HUES6 (cell line): ENCODE measurements around the gene B4GALT2.

Source experiments
- H3K27ac ChIP-seq: 2 replicates; pipeline ENCODE4 v1.7.0; 2013; ENCODE audit warnings: low read depth, mild to moderate bottlenecking, low read length, inconsistent platforms
- H3K27me3 ChIP-seq: 2 replicates; pipeline ENCODE4 v1.6.1; 2013; ENCODE audit warnings: low read length; ENCODE audit not compliant: control insufficient read depth, insufficient read depth
- H3K36me3 ChIP-seq: 2 replicates; pipeline ENCODE4 v1.6.1; 2013; ENCODE audit warnings: low read length; ENCODE audit not compliant: control insufficient read depth, insufficient read depth
- H3K4me1 ChIP-seq: 2 replicates; pipeline ENCODE4 v1.6.1; 2013; ENCODE audit warnings: low read length; ENCODE audit not compliant: control insufficient read depth, insufficient read depth
- H3K4me3 ChIP-seq: 2 replicates; pipeline ENCODE4 v1.5.1; 2013; ENCODE audit warnings: low read depth, low read length
- H3K9ac ChIP-seq: one replicate; pipeline ENCODE4 v1.6.1; 2013; ENCODE audit warnings: mild to moderate bottlenecking, low read length
- H3K9me3 ChIP-seq: 2 replicates; pipeline ENCODE4 v1.6.1; 2013; ENCODE audit warnings: low read depth, low read length; ENCODE audit not compliant: control insufficient read depth, insufficient read depth

The B4GALT2 gene

DNA sequence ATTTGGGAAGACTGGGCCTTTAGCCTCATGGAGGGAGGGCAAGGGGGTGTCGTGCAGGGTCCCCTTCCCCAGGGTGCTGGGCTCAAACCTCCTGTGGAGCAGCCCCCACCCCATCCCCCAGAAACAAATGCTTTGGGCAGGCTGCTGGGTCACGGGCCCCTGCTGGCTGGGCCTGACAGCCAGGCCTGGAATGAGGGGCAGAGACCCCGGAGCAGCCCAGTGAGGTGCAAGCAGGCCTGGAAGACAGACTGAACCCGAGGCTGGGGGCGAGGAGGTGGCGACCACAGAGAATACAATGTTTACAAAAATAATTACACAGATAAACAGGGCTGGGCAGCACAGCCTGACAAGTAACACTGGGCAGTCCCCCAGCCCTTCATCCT is 17.7 kb downstream of the B4GALT2 start:
- peaks cover 19% of the 10 kb centered on the region; the same call in 1 of the 2 replicates for H3K36me3 ChIP-seq
- H3K4me1 ChIP-seq, result peaks cover 19% of the 10 kb centered on the region
- H3K4me3 ChIP-seq, result no peak overlapping the region
- no peaks in the 10 kb centered on the region for H3K27me3 ChIP-seq
- no peaks in the 10 kb centered on the region for H3K9me3 ChIP-seq
- no peak overlapping the region for H3K27ac ChIP-seq
- no peak overlapping the region for H3K9ac ChIP-seq

DNA sequence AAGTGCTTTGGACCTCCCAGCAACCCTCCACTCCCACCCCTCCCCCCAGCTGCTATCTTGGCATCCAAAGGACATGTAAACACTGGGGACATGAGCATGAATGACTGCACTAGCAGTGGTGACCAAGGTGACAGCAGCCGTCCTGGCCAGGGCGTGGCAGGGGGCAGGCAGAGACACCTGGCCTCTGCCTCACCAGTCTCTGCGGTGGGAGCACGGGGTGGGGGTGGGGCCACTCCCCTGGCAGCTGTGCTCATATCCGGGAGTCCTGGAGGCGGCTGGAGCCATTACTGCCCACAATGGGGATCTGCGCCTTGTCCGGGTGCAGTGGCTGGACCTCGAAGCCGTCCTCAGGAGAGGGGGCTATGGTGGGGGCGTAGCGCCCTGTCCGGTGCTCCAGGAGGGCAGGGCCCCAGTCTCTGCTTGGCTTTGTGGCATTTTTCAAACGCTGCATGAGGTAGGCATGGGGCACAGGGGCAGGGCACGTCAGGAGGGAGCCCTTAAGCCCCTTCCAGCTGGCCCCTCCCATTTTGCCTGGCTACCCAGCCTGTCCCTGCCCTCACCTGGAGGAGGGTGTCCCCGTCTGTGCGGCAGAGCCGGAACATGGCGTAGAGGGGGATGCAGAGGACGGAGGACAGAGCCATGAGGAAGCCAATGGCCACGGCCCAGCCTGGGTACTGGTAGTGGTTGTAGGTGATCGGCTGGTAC is 18.4 kb downstream of the B4GALT2 start:
- no peak overlapping the region for H3K27ac ChIP-seq
- no peaks in the 10 kb centered on the region for H3K27me3 ChIP-seq
- H3K9ac ChIP-seq, result no peak overlapping the region
- H3K4me1 ChIP-seq, result peaks cover 18% of the 10 kb centered on the region
- H3K36me3 ChIP-seq, result peaks cover 22% of the 10 kb centered on the region; the same call in 1 of the 2 replicates
- no peaks in the 10 kb centered on the region for H3K9me3 ChIP-seq
- no peak overlapping the region for H3K4me3 ChIP-seq

DNA sequence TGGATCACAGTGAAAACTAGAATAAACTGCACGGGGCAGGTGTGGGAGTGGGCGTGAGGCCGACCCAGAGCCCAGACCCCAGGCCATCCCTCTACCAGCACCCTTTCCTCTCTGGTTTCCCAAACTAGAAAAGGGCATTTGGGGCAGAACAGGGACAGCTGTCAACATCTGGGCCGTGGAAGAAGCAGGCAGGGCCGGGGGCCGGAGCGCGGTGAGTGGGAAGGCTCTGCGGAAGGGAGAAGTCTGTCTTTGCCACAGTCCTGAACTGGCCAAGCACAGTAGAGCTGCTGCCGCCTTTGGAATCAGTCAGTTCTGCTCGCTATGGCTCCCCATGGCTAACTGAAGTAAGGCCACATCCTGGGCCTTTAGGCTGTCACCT is 19.0 kb downstream of the B4GALT2 start:
- H3K9me3 ChIP-seq, result no peaks in the 10 kb centered on the region
- H3K4me1 ChIP-seq, result peaks cover 13% of the 10 kb centered on the region; the same call in 1 of the 2 replicates
- H3K27ac ChIP-seq, result no peak overlapping the region
- H3K4me3 ChIP-seq, result no peak overlapping the region
- peaks cover 22% of the 10 kb centered on the region; the same call in 1 of the 2 replicates for H3K36me3 ChIP-seq
- H3K27me3 ChIP-seq, result no peaks in the 10 kb centered on the region
- H3K9ac ChIP-seq, result no peak overlapping the region

DNA sequence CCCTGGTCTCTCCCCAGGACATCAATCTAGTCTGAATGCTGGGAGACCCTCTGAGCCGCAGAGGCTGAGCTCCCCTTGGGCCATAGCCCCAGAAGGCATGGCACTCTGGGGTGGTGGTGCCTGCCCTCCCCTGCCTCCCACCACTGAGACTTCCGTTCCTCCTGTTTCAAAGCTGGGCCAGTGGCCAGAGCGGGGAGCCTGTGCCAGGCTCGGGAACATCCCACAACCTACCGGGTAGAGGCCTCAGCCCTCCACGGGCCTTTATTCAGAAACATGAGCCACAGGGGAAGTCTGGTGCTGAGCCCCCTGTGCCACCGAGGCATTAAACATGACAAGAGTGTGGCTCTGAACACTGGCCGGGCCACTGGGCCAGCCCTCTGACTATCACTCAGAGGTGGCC is 20.4 kb downstream of the B4GALT2 start:
- Histone ChIP-seq H3K36me3 (peaks cover 22% of the 10 kb centered on the region; the same call in 1 of the 2 replicates), H3K9me3 (no peaks in the 10 kb centered on the region), H3K27ac (no peak overlapping the region), H3K27me3 (no peaks in the 10 kb centered on the region), H3K9ac (no peak overlapping the region), H3K4me1 (peaks cover 13% of the 10 kb centered on the region; the same call in 1 of the 2 replicates), H3K4me3 (no peak overlapping the region)

DNA sequence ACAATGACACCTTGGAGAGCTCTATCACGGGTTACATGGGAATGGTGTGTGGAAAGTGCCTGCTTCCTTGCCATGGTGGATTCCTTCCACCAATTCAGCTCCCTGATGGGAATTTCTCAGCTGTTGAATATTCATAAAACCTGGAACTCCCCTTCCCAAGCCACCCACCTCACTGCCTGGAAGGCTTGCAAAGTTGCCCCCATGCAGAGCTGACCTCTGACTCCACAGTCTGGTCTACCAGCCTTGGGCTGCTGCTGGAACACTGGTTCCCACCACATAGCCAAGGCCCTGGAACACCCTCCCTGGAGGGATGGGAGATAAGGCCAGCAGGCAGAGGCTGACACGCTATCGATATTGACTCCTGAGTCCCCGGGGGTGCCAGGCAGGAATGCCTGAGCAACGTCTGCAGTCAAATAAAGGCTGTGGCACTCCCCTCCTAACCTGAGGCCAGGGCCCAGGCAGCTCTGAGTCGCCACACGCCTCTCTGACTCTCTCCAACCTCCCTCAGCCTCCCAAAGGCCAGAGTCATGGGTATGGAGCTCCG is 21.2 kb downstream of the B4GALT2 start:
- H3K4me3 ChIP-seq, result no peak overlapping the region
- peaks cover 7% of the 10 kb centered on the region; the same call in 1 of the 2 replicates for H3K4me1 ChIP-seq
- H3K27me3 ChIP-seq, result no peaks in the 10 kb centered on the region
- H3K36me3 ChIP-seq, result peaks cover 22% of the 10 kb centered on the region; the same call in 1 of the 2 replicates
- no peaks in the 10 kb centered on the region for H3K9me3 ChIP-seq
- H3K9ac ChIP-seq, result no peak overlapping the region
- no peak overlapping the region for H3K27ac ChIP-seq

DNA sequence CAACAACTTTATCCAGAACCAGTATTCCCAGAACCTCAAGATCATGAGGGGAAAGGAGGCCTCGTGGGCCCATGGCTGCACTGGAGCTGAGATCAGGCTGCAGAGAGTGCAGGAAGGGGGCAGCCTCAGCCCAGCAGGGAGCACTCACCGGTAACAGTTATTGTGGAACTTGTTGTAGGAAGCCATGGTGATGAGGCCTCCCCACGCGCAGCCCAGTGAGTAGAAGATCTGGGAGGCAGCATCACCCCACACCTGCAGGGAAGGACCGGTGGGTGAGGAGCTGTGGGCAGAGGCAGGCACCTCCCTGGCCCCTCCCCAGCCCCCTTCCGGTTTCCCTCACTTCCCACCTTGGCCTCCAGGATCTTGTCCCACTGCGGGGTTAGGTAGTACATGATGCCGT is 23.2 kb downstream of the B4GALT2 start:
- no peak overlapping the region for H3K4me3 ChIP-seq
- no peak overlapping the region for H3K27ac ChIP-seq
- no peak overlapping the region for H3K9ac ChIP-seq
- H3K27me3 ChIP-seq, result no peaks in the 10 kb centered on the region
- H3K36me3 ChIP-seq, result peaks cover 22% of the 10 kb centered on the region; the same call in 1 of the 2 replicates
- peaks cover 5% of the 10 kb centered on the region; the same call in 1 of the 2 replicates for H3K4me1 ChIP-seq
- no peaks in the 10 kb centered on the region for H3K9me3 ChIP-seq

DNA sequence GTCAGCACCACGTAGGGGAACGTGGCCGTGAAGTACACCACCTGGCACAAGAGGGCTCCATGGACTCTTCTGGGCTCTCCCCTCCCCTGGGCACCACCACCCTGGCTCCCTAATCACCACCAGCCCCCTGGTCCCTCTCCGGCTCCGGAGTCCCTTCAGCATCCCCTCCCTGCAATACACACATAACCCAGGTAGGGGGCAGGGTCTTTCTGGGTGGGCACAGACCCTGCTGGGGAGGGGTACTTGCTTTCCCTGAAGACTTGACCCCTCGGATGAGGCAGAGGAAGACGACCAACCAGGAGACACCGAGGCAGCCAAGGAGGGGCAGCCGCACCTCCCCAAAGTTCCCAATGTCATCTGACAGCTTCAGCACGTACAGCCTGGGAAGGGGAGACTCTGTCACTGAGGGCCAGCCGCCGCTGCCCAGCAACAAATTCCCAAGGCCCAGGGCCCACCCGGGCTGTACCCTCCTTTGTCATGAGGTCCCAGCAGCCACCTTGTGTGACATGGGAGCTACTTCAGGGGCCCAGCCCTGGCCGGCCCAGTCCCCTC is 23.7 kb downstream of the B4GALT2 start:
- no peak overlapping the region for H3K9ac ChIP-seq
- H3K36me3 ChIP-seq, result peaks cover 24% of the 10 kb centered on the region; the same call in 1 of the 2 replicates
- H3K4me1 ChIP-seq, result no peaks in the 10 kb centered on the region; the same call in 1 of the 2 replicates
- no peaks in the 10 kb centered on the region for H3K9me3 ChIP-seq
- H3K27me3 ChIP-seq, result no peaks in the 10 kb centered on the region
- no peak overlapping the region for H3K27ac ChIP-seq
- H3K4me3 ChIP-seq, result no peak overlapping the region

DNA sequence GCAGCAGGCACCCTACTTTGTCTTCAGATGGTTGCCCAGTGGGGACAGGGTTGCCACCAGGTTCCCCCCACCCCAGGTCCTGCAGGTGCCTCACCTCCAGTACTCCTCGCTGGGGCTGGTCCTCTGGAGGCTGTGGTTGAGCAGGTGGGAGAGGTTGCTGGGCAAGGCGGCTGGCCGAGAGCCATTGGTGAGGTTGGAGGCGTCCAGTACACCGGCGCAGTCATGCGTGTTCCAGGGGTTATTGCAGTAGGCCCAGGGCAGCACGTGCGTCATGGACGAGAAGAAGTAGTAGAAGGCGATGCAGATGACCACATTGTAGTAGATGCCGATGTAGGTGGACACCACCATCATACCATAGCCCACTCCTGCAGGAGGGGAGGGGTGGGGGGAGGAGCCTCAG is 29.2 kb downstream of the B4GALT2 start:
- Histone ChIP-seq H3K9ac (no peak overlapping the region), H3K4me3 (no peak overlapping the region), H3K27me3 (no peaks in the 10 kb centered on the region), H3K4me1 (peaks cover 4% of the 10 kb centered on the region; the same call in 1 of the 2 replicates), H3K27ac (no peak overlapping the region), H3K9me3 (no peaks in the 10 kb centered on the region), H3K36me3 (peaks cover 13% of the 10 kb centered on the region; the same call in 1 of the 2 replicates)

DNA sequence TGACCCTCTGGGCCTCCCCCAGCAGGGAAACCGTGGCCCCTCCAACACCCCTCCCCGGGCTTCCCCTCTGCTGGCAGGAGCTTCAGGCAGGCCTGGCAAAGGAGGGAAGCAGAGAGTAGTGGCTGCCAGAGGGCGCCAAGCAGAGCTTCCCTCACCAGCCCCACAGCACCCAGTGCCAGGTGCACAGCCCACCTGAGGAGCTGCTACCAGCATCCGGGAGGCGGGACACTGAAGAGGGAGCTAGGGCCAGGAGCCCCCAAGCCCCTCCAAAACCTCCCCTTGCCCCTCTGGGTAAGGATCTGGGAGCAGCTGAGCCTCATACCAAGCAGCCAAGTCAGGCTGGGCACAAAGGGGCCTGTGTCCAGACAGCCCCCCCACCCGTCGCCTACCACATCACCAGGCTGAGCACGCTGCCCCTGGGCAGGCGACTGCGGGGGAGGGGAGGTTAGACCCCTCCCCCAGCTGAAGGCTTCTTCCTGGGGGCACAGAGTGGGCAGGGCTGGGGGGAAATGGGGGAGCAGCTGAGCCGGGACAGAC is 32.0 kb downstream of the B4GALT2 start:
- Histone ChIP-seq H3K4me1 (peaks cover 4% of the 10 kb centered on the region; the same call in 1 of the 2 replicates), H3K36me3 (peaks cover 13% of the 10 kb centered on the region; the same call in 1 of the 2 replicates), H3K27me3 (no peaks in the 10 kb centered on the region), H3K4me3 (no peak overlapping the region), H3K27ac (no peak overlapping the region; the same call in 1 of the 2 replicates), H3K9me3 (no peaks in the 10 kb centered on the region), H3K9ac (no peak overlapping the region)

DNA sequence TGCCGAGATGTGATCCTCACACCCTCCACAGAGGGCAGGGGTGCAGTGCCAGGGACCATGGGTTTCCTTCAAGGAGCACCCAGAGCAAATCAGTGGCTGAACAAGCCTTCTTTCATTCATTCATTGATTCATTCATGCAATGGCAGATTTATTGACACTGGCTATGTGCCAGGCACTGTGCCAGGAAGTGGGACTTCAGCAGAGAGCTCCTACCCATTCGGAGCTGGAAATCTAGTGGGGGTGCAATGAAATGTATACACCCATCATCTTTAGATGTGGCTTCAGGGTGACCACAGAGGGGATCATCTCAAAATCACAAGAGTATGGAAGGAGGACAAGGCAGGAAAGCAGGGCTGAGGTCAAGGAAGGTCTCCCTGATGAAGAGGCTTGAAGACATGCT is 33.4 kb downstream of the B4GALT2 start:
- H3K27me3 ChIP-seq, result no peaks in the 10 kb centered on the region
- no peaks in the 10 kb centered on the region for H3K9me3 ChIP-seq
- H3K9ac ChIP-seq, result no peak overlapping the region

More for the DNA sequence above, 33.4 kb downstream of the B4GALT2 start:
- Histone ChIP-seq H3K4me3 (no peak overlapping the region), H3K27ac (no peak overlapping the region), H3K4me1 (peaks cover 4% of the 10 kb centered on the region; the same call in 1 of the 2 replicates), H3K36me3 (peaks cover 13% of the 10 kb centered on the region; the same call in 1 of the 2 replicates)
